SK-N-MC (cell line): ENCODE data around the gene ADGRD2.

ENCODE experiments used
- DNase-seq: peaks from one replicate; pipeline ENCODE4 v3.0.0-alpha.2; 2011; ENCODE audit warnings: low read depth, low spot score
- H3K27ac ChIP-seq: fragments of 200-600 bp; sonication (generic); 2 replicates; pipeline ENCODE4 v1.5.1; 2016; ENCODE audit warnings: mixed run types
- H3K36me3 ChIP-seq: fragments of 200-600 bp; sonication (generic); 2 replicates; pipeline ENCODE4 v1.6.1; 2017; ENCODE audit warnings: antibody characterized with exemption, low read length, mixed read lengths; ENCODE audit not compliant: insufficient read depth
- H3K4me3 ChIP-seq: fragments of 200-600 bp; sonication (generic); 2 replicates; pipeline ENCODE4 v1.5.1; 2016
- H3K9ac ChIP-seq: fragments of 200-600 bp; sonication (generic); 2 replicates; pipeline ENCODE4 v1.8.0; 2017; ENCODE audit warnings: mixed run types, mixed read lengths; ENCODE audit not compliant: insufficient read length
- H3K9me3 ChIP-seq: fragments of 200-600 bp; sonication (generic); 2 replicates; pipeline ENCODE4 v1.6.1; 2017; ENCODE audit warnings: low read depth, mild to moderate bottlenecking, antibody characterized with exemption, low read length, moderate library complexity, mixed read lengths
- EZH2 ChIP-seq: fragments of 200-600 bp; sonication (generic); IDR thresholded peaks from one replicate; pipeline ENCODE4 v1.6.1; 2017; ENCODE audit warnings: antibody characterized with exemption
- FOXP2 ChIP-seq: optimal IDR thresholded peaks from 2 replicates; pipeline ENCODE3; 2011; ENCODE audit warnings: mild to moderate bottlenecking, moderate library complexity; ENCODE audit not compliant: insufficient read depth; ENCODE audit errors: extremely low read length, control extremely low read depth
- POLR2AphosphoS5 ChIP-seq: IDR thresholded peaks from 2 replicates; pipeline ENCODE4 v1.6.1; 2012; ENCODE audit warnings: mild to moderate bottlenecking, low read depth, low read length, borderline replicate concordance

The ADGRD2 gene

GRCh38 chr9:124478354-124478753, 28.1 kb downstream of the ADGRD2 start:
- Histone ChIP-seq H3K9me3 (no peaks in the 10 kb centered on the region), H3K27ac (no peak overlapping the region), H3K4me3 (no peak overlapping the region), H3K9ac (no peak overlapping the region), H3K36me3 (no peaks in the 10 kb centered on the region)
- DNase-seq: no peak
- TF ChIP-seq FOXP2: no peak
- no peak for TF ChIP-seq EZH2
- TF ChIP-seq POLR2AphosphoS5: no peak

DNA sequence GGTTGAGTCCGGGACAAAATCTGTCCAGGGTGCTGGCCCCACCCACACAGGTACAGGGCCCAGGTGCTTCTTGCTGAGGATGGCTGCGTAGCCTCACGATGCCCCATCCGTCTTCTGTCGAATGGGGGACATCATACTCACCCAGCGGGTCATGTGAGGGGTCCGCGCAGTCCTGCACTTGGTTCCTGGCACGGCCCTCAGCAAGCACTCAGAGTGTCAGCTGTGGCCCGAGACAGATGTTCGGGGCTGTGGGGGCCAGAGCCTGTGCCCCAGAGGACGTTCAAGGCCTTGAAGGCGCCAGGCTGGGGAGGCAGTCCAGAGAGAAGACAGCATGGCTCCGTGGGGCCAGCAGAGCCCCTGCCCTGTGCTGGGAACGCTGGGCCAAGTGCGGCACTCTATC, 29.1 kb downstream of the ADGRD2 start:
- H3K9me3 ChIP-seq: no peaks in the 10 kb centered on the region
- no peak for DNase-seq
- TF ChIP-seq POLR2AphosphoS5 (no peak), FOXP2 (no peak), EZH2 (no peak)
- H3K36me3 ChIP-seq: no peaks in the 10 kb centered on the region
- no peak overlapping the region for H3K4me3 ChIP-seq
- H3K9ac ChIP-seq: no peak overlapping the region
- no peak overlapping the region for H3K27ac ChIP-seq

- Histone ChIP-seq H3K4me3 (no peak overlapping the region), H3K36me3 (no peaks in the 10 kb centered on the region), H3K9me3 (no peaks in the 10 kb centered on the region), H3K9ac (no peak overlapping the region), H3K27ac (no peak overlapping the region)
- TF ChIP-seq POLR2AphosphoS5 (no peak), EZH2 (no peak), FOXP2 (no peak)
- DNase-seq: no peak
Measured at GRCh38 chr9:124479947-124480620, 29.8 kb downstream of the ADGRD2 start.

DNA sequence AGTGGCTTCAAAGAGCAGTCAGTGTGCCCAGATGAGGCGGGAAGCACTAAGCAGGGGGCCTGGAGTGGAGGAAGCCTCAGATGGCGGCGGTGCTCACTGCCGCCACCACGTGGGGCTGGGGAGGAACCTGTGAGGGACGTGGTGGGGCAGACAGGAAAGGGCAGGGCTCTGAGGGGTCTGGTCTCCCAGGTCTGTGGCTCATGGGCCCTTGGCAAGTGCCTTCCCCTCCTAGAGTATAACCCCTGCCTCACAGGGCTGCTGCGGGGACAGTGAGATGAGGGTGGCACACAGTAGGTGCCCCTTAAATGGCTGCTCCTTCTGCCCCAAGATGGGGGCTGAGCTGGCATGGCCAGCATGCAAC, 30.4 kb downstream of the ADGRD2 start:
- TF ChIP-seq EZH2 (no peak), FOXP2 (no peak), POLR2AphosphoS5 (no peak)

DNA sequence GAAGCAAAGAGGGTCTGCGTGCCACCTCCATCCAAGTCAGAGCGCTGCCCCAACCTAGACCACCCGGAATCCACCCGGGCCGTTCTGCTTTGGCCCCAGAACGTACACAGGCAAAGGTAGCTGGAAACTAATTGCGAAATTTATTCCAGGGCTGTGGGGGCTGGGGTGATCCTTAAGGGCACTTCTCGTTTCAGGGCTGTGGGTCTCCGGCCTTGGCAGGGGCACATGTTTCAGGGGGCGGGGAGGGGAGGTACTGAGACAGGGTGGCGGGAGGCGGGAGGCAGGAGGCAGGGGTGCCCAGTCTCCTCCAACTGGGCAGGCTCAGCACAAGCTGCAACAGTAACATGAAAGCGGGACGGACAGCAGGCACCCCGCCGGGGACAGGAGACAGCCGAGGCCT, 30.9 kb downstream of the ADGRD2 start:
- Histone ChIP-seq H3K9me3 (no peaks in the 10 kb centered on the region), H3K9ac (no peak overlapping the region), H3K4me3 (no peak overlapping the region), H3K36me3 (no peaks in the 10 kb centered on the region), H3K27ac (no peak overlapping the region)
- TF ChIP-seq EZH2 (no peak), FOXP2 (no peak), POLR2AphosphoS5 (no peak)
- no peak for DNase-seq

More for the DNA sequence above, 30.4 kb downstream of the ADGRD2 start:
- Histone ChIP-seq H3K4me3 (no peak overlapping the region), H3K27ac (no peak overlapping the region), H3K9ac (no peak overlapping the region), H3K36me3 (no peaks in the 10 kb centered on the region), H3K9me3 (no peaks in the 10 kb centered on the region)
- no peak for DNase-seq

- H3K27ac ChIP-seq: no peak overlapping the region
- no peaks in the 10 kb centered on the region for H3K36me3 ChIP-seq
- peak overlapping the region; percentile 63 for H3K4me3 ChIP-seq
- no peak for DNase-seq
- no peaks in the 10 kb centered on the region for H3K9me3 ChIP-seq
- no peak overlapping the region for H3K9ac ChIP-seq
- TF ChIP-seq EZH2: no peak
- TF ChIP-seq FOXP2: no peak
- TF ChIP-seq POLR2AphosphoS5: no peak
Measured at GRCh38 chr9:124482431-124483031, 32.3 kb downstream of the ADGRD2 start.

DNA sequence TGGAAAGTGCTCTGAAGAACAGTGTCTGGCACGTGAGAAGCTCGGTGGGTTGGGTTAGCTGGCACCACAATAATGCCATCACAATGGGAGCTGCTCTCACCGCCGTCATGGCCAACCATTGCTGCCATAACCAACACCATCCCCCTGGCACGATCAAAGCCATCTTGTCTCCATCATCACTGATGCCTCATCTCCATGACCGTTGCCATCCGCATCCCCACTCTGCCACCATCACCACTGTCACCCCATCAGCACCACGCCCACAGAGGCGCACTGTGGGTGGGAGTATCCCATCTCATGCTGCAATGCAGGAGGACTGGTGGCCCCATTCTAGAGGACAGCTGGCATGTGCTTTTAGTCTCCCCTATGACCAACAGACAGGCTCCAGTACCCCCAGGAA, 33.2 kb downstream of the ADGRD2 start:
- Histone ChIP-seq H3K27ac (no peak overlapping the region), H3K9me3 (no peaks in the 10 kb centered on the region), H3K4me3 (no peak overlapping the region), H3K36me3 (no peaks in the 10 kb centered on the region), H3K9ac (no peak overlapping the region)
- TF ChIP-seq FOXP2 (no peak), EZH2 (no peak), POLR2AphosphoS5 (no peak)
- no peak for DNase-seq

- Histone ChIP-seq H3K27ac (no peak overlapping the region), H3K36me3 (no peaks in the 10 kb centered on the region), H3K9me3 (no peaks in the 10 kb centered on the region), H3K4me3 (no peak overlapping the region), H3K9ac (no peak overlapping the region)
- no peak for DNase-seq
- TF ChIP-seq EZH2 (no peak), POLR2AphosphoS5 (no peak), FOXP2 (no peak)
Measured at GRCh38 chr9:124485201-124485600, 35.0 kb downstream of the ADGRD2 start.

DNA sequence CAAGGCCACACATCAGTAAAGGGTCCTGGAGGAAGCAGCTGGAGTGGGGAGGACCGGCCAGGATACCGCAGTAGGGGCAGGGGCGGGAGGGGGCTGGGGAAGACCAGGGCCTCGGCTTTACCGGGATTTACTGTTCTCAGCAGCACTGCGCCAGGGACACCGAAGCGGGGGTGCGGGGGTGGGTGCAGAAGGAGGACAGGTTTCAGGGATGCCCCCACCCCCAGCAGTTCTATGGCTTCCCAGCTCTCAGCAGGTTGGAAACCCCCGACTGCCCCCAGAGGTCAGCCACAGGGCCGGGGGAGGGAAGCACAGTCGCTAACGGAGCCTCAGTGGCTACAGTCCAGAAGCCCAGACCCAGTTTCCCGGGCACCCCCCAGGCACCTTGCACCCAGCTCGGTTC, 35.7 kb downstream of the ADGRD2 start:
- no peak for DNase-seq
- H3K27ac ChIP-seq: no peak overlapping the region
- no peak overlapping the region for H3K9ac ChIP-seq
- H3K36me3 ChIP-seq: no peaks in the 10 kb centered on the region
- H3K4me3 ChIP-seq: no peak overlapping the region
- no peak for TF ChIP-seq EZH2
- no peak for TF ChIP-seq FOXP2
- no peak for TF ChIP-seq POLR2AphosphoS5
- H3K9me3 ChIP-seq: no peaks in the 10 kb centered on the region
